Measurements from ENCODE around the gene PRKG1.

PRKG1 gene

DNA sequence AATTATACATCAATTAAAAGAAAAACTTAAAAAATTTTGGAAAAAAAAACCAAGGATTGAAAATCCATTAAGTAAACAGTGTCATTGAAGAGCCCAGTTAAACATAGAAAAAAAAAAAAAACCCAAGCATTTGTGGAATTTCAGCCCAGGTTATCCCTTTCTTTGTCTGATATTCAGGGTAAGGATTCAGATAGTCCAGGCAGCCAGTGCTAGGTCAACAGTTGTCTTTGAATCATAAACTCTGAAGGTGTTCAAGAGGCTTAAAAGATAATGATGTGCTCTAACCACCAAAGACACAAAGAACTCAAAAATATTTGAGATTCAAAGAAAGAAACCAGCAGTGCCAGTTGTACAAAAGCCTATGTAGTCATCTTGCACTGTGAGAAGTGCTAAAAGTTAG lies 969.5 kb downstream of the PRKG1 start:
- no peak for DNase-seq

DNA sequence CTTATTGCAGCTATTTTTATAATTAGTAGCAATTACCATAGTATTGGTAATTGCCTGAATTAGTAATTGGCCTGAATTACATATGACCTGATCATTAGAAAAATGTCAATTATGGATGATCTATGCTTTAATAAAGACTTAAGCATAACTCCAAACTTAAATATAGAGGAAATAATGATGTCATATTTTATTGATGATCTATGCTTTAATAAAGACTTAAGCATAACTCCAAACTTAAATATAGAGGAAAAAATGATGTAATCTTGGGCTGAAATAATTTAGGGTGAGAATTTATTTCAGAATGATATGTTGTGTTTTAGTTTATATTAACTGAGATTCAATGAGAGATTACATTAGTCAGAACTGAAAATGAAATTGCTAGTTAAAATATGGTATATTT lies 973.8 kb downstream of the PRKG1 start:
- no peak for DNase-seq

DNA sequence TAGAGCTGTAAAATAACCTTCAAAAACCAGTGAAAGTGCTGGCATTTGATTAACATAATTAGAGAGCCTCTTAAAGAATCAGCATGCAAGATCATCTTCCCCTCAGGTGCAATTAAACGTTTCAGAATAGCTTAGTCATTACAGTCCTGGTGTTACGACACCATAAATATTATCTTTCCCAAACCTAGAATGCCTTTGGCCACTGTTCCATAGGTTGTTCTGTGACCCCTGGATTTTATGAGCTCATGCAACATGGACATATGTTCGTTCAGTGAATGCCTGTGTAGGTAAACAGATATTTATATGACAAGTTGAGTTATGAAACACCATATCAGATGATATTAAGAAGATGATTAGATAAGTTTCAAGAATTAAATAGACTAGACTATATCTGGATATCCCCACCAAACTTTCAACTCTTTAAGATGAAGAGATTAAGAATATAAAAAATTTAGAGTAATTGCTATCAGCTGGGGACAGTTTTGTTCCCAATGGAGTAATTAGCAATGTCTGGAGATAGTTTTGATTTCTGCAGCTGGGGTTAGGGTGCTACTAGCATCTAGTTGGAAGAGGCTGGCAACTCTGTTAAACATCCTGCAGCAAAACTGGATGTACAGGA lies 976.3 kb downstream of the PRKG1 start:
- no peak for DNase-seq

DNA sequence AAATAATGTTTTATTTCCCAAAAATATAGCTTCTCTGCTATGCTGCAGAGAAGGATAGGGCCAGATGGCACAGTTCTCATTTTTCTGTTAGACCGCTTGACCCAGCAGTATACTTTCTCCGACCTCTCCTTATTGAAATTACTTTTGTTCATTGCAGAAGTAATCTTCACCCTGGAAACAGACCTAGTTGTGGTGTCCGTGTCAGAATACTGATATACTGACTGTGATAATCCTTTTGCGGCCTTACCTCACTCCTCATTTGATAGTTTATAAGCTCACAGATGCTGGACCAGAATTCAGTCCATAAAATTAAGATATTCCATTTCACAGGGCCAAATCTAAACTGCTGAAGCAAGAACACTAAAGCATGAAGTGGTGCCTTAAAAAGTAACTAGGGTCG lies 979.2 kb downstream of the PRKG1 start:
- DNase-seq: no peak

DNA sequence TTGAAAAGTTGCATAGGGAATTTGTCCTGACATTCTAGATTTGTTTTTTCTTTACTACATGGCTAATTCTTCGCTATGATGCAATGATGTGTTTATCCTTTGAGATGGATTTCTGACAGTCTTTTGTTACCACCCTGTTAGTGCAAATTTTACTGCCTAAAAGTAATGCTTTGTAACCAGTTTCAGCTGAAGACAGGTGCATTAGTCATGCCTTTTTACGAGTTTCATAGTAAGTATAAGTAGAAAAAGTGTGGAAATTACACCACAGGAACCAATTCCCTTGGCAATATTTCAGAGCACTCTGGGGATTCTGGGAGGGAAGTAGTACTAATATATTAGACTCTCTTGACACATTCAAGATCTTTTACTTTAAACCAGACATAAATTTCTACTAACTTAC lies 982.0 kb downstream of the PRKG1 start:
- DNase-seq: no peak

DNA sequence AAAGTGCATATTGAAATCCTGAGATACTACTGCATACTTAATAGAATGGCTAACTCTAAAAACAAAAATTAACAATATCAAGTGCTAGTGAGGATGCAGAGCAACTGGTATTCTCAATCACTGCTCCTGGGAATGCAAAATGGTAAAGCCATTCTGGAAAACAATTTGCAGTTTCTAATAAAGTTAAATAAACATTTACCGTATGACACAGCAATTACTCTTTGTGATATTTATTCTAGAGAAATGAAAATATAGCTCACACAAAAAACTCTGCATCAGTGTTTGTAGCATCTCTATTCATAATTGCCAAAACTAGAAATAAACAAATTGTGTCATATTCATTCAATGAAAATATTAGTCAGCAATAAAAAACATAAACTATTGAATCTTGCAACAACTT lies 984.8 kb downstream of the PRKG1 start:
- DNase-seq: no peak

DNA sequence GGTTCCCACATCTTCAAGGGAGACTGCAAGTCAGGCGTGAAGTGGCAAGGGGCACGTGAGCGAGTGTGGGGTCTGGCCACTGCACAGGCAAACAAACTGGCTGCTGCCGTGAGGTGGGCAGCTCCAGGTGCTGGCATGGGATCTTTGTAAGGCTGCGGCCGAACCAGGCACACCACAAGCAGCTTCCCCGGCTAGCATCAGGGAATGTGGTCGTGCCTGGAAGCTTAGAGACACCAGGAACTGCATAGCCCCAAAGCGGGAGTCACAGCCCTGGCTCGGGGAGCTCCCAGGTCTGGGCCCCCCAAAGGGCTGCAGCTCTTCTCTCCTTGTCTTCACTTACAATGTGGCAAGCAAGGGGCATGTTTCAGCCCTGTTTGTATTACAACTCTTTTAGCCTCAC lies 988.9 kb downstream of the PRKG1 start:
- DNase-seq: no peak

DNA sequence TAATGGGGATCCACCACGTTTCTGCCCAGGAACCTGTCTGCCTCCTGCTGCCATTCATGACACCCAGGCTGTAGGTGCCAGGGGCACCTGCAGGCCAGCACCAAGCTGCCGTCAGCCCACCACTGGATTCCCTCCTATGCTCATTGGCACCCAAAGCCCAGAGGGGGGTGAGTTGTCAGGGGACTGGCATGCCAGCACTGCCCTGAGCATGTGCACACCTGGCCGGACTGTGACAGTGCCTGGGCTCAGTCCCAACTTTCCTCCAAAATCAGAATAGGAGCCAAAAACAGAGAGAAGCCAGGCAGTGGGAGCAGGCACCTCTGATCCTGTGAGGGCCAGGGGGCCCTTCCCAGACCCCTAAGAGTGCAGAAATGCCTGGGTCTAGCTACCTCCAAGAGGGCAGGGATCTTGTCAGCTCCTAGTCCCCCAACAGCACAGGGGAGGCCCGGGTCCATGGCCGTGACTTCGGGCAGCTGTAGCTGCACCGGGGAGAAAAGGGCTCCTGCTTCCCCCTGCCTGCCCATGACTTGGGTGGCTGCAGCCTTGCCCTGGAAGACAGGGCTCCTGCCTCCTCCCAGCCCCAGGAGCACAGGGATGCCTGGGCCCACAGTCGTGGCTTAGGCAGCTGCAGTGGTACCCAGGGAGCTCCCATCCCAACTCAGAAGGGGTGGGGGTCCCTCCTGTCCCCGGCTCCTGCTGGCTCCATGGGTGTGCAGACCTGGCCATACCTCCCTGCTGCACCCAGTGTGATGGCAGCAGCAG lies 990.0 kb downstream of the PRKG1 start:
- DNase-seq: no peak

DNA sequence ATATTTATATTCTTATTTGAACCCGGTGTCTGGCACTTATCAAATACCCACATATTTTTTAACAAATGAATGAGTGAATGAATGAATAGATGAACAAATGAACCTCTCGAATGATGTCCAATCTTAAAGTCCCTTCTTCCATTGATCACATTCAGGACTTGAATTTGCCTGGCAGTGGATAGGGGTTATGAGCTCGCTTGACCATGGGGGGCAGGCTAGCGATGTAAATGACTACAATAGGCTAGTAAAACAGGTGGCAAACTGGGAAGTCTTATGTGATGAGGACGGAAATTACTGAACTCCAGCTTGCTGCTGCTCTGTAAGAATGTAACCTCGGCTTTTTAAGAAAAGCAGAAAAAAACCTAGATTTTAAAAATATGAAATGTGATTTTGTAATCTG lies 992.1 kb downstream of the PRKG1 start:
- no peak for DNase-seq

DNA sequence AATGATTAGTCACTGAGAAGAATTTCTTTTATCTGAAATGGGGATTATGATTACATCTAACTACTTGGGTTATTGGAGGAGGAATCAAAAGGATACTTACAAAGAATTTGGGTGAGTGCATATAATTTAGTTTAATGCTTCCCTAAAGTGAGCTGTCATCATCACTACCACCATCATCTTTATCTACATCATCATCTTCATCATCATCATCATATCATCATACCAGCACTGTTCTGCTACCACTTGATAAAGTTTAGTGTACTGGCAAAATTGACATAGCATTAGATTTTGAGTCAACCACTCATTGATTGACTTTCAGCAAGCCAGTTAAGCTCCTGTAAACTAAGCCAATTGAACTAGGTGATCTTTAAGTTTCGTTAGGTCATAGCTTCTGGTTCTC lies 994.2 kb downstream of the PRKG1 start:
- DNase-seq: no peak

DNA sequence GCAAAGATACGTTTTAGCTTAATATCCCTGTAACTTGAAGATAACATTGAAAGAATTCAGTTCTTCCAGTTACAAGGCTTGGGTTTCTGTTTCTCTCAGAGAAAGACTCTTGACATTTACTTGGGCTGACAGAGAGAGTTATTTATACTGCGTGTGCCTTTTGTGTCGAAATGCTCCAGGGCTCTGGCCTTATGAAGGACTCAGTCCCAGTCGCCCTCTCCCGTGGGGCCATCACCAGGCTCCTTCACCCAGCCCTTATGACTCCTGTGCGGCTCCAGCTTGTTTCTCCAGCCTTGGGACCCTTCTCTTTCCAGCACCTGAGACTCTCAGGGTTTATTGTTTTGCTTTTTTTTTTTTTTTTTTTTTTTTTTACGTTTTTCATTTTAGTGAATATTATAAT lies 997.5 kb downstream of the PRKG1 start:
- no peak for DNase-seq

DNA sequence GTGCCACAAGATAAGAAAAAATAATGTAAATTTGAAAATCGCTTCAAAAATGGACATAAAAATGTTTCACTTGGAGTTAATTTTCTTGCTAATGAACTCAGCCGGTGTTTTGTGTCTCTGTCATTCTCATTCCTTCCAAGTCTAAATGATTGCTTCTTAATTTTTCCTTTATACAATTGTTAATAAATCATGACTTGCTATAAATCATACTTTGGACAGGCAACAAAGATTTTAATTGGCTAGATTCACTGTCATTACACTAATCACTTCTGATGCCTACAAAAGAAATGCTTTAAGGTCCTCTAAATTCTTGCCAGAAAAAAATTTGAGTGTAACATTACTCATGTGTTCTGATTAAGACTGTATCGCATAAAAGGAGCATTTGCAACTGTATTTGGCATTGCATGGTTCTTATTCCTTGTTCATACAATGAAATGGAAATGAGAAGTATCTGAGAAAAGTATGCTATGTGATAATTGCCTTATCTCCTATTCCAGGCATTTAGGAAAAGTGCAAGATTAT lies 1000.3 kb downstream of the PRKG1 start:
- DNase-seq: no peak

DNA sequence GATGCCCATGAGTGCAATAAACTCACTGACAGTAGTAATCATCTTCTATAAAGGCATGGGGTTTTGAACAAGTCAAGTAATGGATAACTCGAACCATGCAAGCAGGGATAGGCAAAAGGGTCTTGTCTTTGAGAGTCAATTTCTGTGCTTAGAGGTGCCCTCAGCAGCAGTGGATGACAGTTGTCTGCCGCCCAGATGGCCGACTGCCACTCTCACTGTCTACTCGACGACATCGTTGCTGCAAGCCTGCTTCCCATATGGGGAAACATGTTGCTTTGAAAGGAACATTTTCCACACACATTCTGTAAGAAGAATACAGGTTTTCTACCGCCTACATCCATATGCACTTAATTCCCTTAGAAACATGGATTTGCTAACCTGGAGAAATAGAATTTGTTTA lies 1003.5 kb downstream of the PRKG1 start:
- DNase-seq: no peak

DNA sequence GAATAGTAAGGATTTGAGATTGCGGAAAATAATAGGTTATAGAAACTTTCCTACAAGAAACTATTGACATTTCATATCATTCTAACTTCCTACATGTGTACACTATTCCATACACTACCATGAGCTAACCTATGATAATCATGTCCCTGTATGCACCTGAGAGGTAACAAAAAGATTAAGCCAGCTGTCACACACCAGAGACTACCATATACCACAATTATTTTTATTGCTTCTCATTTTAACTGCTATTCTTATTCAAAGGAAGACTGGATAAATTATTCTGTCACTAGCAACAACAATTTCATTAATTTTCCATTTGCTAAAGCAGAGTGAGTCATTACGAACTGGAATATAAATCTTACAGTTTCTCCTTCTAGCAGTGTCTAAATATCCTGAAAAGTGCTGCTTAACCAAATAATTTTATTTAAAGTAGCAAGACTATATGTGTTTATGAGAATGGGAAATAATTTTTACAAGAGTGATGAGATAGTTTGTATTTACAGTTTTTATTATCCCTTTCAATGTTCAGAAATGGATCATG lies 1004.2 kb downstream of the PRKG1 start:
- no peak for DNase-seq

DNA sequence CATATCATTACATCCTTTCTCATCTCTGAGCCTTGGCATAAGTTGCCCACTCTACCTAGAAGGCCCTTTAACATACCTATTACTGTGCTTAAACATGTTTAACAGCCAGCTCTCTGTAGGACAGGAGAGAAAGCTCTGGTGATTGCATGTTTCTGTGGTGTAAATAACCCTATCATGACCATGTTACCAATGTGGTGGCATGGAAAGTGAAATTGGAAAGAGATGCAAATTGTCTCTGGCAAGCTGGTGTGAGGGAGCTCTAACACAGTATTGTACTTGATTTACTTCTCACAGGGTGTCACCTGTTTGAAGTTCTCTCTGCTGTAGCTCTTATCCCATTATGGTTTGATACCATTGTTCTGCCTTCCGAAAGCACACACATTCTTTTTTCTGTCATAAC lies 1008.0 kb downstream of the PRKG1 start:
- DNase-seq: no peak

DNA sequence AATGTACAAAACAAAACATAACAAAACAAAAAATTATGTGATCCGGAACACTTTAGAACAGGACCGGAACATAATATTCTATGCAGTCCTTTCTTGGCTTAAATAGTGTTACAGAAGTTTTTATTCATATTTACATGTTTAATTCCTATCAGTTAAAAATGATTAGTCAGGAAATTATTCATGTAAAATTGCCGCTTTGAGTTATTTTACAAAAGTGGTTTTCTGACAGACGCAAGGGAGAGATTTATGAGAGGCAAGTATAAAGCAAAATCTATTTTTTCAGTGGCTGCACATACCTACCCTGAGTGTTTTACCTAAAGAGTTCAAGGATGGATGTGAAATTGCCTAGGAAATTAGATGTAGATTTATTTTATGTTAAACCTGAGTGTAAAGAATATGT lies 1009.1 kb downstream of the PRKG1 start:
- DNase-seq: no peak

DNA sequence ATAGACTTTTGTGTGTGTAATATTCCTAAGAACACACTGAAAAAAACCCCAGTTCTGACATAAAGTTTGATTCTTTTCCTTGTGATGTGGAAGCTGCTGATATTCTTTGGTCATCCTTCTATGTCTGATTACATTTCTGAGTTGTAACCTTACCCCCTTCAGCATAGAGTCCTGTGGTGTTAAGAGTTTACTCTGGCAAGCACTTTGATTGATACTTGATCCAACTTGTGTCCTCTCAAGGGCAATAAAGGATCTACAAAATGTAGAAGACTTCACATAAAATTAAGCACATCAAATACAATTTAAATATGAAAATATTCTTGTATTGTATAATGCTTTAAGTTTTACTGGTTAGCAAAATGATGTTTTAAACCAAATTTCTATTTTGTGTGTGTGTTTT lies 1018.1 kb downstream of the PRKG1 start:
- DNase-seq: no peak

DNA sequence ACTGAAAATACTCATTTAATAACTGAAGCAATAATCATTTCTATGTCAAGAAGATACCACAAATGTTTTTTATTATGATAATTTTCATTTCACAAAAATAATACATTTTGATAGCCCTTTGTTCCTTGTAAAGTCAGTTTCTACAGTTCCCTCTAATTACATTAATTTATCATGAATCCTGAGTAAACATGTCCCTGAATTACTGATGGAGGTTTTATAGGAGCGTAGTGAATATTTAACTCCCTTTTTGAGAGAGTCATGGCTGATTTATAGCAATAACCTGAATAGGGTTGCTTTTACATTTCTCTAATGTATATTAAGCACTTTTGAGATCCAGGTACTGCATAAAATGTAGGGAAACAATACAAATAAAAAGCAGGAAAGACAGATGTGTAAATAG lies 1023.8 kb downstream of the PRKG1 start:
- DNase-seq: no peak

DNA sequence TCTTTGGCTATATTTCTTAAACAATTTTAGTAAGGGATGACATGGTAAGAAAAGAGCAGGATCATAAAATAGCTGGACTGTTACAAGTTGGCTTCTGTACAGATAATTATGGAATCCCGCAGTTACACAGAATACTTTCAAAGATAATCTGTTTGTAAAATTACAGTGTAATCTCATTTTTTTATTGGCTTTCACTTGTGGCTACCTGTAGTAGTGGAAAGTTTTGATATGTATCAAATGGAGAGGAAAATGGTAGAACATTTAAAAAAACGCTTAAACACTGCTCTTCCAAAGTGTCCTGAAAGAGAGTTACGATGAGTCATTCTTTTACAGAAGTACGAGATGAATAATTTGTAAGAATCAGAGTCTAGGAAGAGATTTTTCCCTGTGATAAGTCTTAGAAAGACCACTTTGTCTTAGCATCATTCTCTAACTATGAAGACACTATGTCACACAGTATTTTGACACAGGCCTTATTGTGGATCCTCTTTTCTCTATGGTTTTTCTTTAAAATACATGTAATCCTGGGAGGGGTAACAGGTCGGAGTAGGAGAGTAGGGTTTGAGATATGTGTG lies 1024.8 kb downstream of the PRKG1 start:
- no peak for DNase-seq

DNA sequence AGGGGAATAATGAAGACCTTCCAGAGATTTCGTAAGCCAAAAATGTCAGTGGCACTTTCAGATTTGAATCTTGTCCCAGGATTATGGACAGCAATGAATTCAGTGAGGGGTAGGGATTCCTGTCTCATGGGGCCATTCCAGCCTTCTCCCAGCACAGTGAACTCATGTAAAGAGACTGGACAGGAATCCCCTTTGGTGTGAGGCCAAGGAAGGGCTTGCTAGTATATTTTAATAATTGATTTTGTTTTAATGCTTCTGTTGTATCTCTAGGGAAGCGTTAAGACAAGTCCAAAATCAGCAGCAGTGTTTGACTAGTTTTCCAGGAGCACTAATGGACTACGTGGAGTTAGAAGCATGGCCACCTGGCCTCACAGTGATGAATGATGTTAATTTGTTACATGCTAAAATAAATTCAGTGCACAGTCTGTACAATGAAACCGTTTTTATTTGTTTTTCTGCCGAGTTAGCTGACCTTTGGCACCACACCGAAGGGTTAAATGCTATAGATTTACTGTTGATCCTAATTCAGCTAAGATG lies 1025.8 kb downstream of the PRKG1 start:
- no peak for DNase-seq

DNA sequence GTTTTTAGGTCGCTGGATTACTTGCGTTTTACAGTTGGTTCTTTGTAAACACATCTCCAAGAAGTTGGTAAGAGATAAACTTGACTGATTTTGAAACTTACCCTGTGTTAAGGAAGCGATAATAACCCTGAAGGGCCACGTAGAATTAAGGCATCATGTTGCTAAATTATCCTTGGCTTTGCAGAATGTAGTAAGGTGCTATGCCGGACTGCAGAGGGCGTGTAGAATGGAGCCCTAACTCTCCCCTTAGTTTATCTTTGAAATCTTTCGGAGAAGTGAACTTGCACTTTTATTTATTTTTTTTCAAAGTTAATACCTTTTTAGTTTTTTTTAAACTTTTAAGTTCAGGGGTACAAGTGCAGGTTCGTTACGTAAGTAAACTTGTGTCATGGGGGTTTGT lies 1031.0 kb downstream of the PRKG1 start:
- no peak for DNase-seq

DNA sequence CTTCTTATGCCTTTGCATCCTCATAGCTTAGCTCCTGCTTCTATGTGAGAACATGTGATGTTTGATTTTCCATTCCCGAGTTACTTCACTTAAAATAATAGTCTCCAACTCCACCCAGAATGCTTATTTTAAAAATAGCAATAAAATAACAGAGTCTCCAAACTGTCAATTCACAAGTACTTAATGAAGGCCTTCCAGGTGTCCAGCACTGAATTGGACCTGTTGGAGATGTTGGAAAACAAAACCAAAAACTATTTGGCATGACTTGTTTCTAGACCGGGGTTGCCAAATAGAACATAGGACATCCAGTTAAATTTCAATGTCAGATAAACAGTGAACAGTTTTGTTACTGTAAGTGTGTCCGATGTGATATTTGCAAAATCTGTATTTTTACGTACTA lies 1031.7 kb downstream of the PRKG1 start:
- no peak for DNase-seq

DNA sequence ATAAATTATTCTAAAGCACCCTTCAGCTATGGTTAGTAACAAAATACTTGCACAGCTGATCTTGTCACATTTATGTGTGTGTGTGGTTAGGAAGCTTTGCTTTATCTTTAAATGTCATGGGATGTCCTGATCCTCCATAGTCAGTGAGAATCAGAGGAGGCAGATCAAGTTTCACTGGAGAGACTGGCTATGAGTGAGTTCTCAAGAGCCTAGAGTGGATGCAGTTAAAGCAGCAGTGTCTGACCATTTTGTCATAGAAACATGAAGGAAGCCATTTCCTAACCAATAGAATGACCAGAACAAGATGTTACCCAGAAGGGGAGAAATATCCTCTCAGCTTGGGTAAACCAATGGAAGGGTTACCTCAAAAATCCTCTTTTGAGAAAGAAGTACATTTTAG lies 1032.6 kb downstream of the PRKG1 start:
- DNase-seq: no peak

DNA sequence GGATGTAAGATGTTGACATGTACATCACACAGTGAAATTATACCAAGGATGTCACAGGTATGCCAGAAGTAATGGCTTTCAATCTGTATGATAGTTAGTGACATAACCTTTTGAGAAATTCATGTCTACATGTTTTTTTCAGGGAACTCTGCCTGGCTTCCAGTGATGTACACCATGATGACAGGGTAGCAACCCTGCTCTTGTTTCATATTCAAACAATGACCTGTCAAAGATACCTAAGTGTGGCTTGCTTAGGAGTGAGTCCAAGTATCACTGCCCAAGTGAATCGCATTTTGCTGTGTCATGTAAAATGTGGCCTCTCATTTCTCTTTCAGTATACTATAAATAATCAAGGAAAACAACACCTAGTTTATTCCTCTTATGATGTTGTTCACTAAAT lies 1033.9 kb downstream of the PRKG1 start:
- no peak for DNase-seq

All from NCI-H1105 (cell line).